ENCODE results near the gene CBLB. TPM values are rescaled to one million over a fixed set of nuclear protein-coding genes. Genes with fewer than 3 reads are reported as not detected.

Gene CBLB
- total and polyA plus RNA-seq, 4 donors = 3.1 to 22.8 (median 9.8) TPM

- no peak overlapping the region for H3K27ac ChIP-seq (ENCODE audit: low read depth in 1 of 2, low read length in 2 of 2)
- H3K4me1 ChIP-seq (ENCODE audit: control insufficient read depth in 4 of 4, insufficient read depth in 4 of 4, low read length in 3 of 4) = peaks cover 1 to 18% (median 5%) of the 10 kb centered on the region in 4 donors
- no peak for DNase-seq (ENCODE audit: low spot score)
- H3K9ac ChIP-seq (ENCODE audit: low read depth in 1 of 2, low read length in 2 of 2) = no peak overlapping the region
- no peaks in the 10 kb centered on the region for H3K9me3 ChIP-seq (ENCODE audit: control insufficient read depth in 4 of 4, low read length in 3 of 4)
- peak in 1 of 2 donors; percentile 26 for TF ChIP-seq RXRA (IDR thresholded peaks at IDR 0.05)
- no peak for TF ChIP-seq CTCF (IDR thresholded peaks at IDR 0.05; ENCODE audit: low read depth, low read length, missing input control)
- no peak for TF ChIP-seq FOXA1 (IDR thresholded peaks at IDR 0.05)
- no peak for TF ChIP-seq TAF1 (conservative IDR thresholded peaks at IDR 0.05)
- TF ChIP-seq FOXA2 (IDR thresholded peaks at IDR 0.05) = no peak
- peak; percentile 85 to 87 for TF ChIP-seq JUND (IDR thresholded peaks at IDR 0.05)
- peak in 1 of 2 donors; percentile 39 for TF ChIP-seq HNF4A (conservative IDR thresholded peaks at IDR 0.05)
- no peak for TF ChIP-seq RAD21 (IDR thresholded peaks at IDR 0.05)
- TF ChIP-seq HNF4G (IDR thresholded peaks at IDR 0.05) = no peak
- no peak for TF ChIP-seq NR2F2 (IDR thresholded peaks at IDR 0.05)
- no peak for TF ChIP-seq YY1 (IDR thresholded peaks at IDR 0.05)
- TF ChIP-seq REST (IDR thresholded peaks at IDR 0.05) = no peak
- no peak for TF ChIP-seq EGR1 (IDR thresholded peaks at IDR 0.05; ENCODE audit: low read depth in 2 of 2)
- peak; percentile 26 for TF ChIP-seq ATF3 (IDR thresholded peaks at IDR 0.05)
- TF ChIP-seq GABPA (IDR thresholded peaks at IDR 0.05 in 1 of 2, conservative IDR thresholded peaks at IDR 0.05 in 1 of 2) = no peak
- TF ChIP-seq MAX (IDR thresholded peaks at IDR 0.05) = peak; percentile 14
- TF ChIP-seq SP1 (IDR thresholded peaks at IDR 0.05) = no peak
- TF ChIP-seq ZBTB33 (IDR thresholded peaks at IDR 0.05) = no peak
- no peaks in the 10 kb centered on the region for H3K27me3 ChIP-seq (ENCODE audit: control insufficient read depth in 4 of 4, insufficient read depth in 4 of 4, low read length in 3 of 4)
- no peaks in the 10 kb centered on the region for H3K36me3 ChIP-seq (ENCODE audit: control insufficient read depth in 4 of 4, insufficient read depth in 3 of 4, low read depth in 1 of 4, low read length in 3 of 4)
- no peak overlapping the region for H3K4me3 ChIP-seq (ENCODE audit: low read depth in 1 of 3, low read length in 3 of 3)
Measured at GRCh38 chr3:105806359-105806758, 62.5 kb downstream of the CBLB start.
